PC-9 (cell line): ENCODE measurements around the gene MSI2.

Source experiments
- CTCF ChIP-seq: fragments of 200-600 bp; sonication (generic); conservative IDR thresholded peaks from 2 replicates; pipeline ENCODE4 v1.6.1; 2017; ENCODE audit warnings: mixed run types, antibody characterized with exemption, mild to moderate bottlenecking, moderate library complexity
- EZH2 ChIP-seq: fragments of 200-600 bp; sonication (generic); IDR thresholded peaks from 2 replicates; pipeline ENCODE4 v1.8.0; 2017; ENCODE audit warnings: antibody characterized with exemption, low read depth

- TF ChIP-seq CTCF = no peak
- no peak for TF ChIP-seq EZH2
These were observed 418.6 kb downstream of the MSI2 start for GRCh38 chr17:57674894-57675293.
